Body of pancreas (tissue), 4 donors: ENCODE results near the gene NRP2.

Experiments used
- POLR2A ChIP-seq, 3 donors: fragments of 450-650 bp; IDR thresholded peaks; one replicate each; pipeline ENCODE4 v1.6.1; 2016; ENCODE audit warnings: antibody characterized with exemption in 3 of 3, mild to moderate bottlenecking in 2 of 3
- TF ChIP-seq, protein P1 (sequence below), 7 experiments: fragments of 450-650 bp in 4 of 7; fragments of 200-600 bp in 3 of 7; sonication (generic) in 3 of 7; IDR thresholded peaks; one replicate each; pipeline ENCODE4 v1.5.1; 2016 to 2019; ENCODE audit warnings: antibody characterized with exemption in 7 of 7

DNA sequence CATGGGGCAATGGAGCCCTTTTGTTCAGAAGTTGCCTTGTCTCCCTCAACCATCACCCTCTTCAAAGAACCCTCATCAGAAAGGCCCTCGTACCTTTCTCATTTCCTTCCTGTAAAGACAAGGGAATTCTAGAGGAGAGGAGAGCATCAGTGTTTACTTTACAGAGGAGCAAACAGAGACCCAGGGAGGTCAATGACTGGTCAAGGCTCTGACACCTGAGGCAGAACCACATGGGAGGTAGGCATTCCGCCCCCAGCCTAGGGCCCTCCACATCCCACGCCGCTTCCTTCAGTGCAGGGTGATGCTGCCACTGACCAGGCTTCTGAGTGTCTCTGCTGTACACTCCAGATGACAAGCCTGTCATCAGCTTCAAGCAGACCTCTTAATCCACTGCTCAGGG is 104.7 kb downstream of the NRP2 start:
- TF ChIP-seq POLR2A (IDR thresholded peaks at IDR 0.05), result no peak
- TF ChIP-seq, protein P1, sequence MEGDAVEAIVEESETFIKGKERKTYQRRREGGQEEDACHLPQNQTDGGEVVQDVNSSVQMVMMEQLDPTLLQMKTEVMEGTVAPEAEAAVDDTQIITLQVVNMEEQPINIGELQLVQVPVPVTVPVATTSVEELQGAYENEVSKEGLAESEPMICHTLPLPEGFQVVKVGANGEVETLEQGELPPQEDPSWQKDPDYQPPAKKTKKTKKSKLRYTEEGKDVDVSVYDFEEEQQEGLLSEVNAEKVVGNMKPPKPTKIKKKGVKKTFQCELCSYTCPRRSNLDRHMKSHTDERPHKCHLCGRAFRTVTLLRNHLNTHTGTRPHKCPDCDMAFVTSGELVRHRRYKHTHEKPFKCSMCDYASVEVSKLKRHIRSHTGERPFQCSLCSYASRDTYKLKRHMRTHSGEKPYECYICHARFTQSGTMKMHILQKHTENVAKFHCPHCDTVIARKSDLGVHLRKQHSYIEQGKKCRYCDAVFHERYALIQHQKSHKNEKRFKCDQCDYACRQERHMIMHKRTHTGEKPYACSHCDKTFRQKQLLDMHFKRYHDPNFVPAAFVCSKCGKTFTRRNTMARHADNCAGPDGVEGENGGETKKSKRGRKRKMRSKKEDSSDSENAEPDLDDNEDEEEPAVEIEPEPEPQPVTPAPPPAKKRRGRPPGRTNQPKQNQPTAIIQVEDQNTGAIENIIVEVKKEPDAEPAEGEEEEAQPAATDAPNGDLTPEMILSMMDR (IDR thresholded peaks at IDR 0.05), result no peak
